ENCODE results near the gene CFAP46. TPM values are rescaled to one million over a fixed set of nuclear protein-coding genes. Genes with fewer than 3 reads are reported as not detected.

The CFAP46 gene
- total and polyA plus RNA-seq, 12 donors, result 0.15 to 5.5 (median 1.1) TPM; not detected in 3

DNA sequence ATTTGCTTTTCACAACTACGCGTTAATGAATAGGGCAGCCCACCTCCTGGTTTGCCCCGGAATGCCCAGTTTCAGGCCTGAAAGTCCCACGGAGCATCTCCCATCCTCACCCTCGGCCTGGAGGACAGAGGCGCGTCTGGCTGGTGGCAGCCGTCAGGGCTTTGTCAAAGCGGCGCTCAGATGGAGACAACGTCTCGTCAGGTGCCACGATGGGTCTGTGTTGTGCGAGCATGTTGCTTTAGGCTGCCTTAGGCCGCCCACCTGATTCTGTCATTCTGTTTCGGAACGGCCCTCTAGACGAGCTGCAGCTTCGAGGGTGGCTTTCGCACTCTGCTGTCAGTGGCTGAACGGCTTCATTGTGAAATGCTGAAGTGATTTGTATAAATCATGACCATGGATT, 39.4 kb upstream of the CFAP46 start:
- Histone ChIP-seq H3K4me3 (no peak overlapping the region), H3K27me3 (no peaks in the 10 kb centered on the region), H3K36me3 (replicated peaks in 1 of 2) (no peaks in the 10 kb centered on the region), H3K27ac (no peak overlapping the region), H3K9me3 (replicated peaks in 1 of 3) (no peaks in the 10 kb centered on the region), H3K4me1 (replicated peaks in 1 of 2) (no peaks in the 10 kb centered on the region)
- no peak for DNase-seq
- WGBS, 4 donors, result 82 to 88% (median 87%) methylated on average over 20 to 21 of the region's 21 CpGs
- no peak for TF ChIP-seq POLR2A (IDR thresholded peaks at IDR 0.05)
- intact Hi-C loops (cut with DNase I), result no loop called here

GRCh38 chr10:132981173-132981555, 38.8 kb upstream of the CFAP46 start:
- WGBS, 4 donors, result 53 to 79% (median 72%) methylated on average over 9 to 17 of the region's 17 CpGs
- H3K4me1 ChIP-seq (replicated peaks in 1 of 2), result no peaks in the 10 kb centered on the region
- no peak overlapping the region for H3K4me3 ChIP-seq
- H3K27me3 ChIP-seq, result no peaks in the 10 kb centered on the region
- no peaks in the 10 kb centered on the region for H3K9me3 ChIP-seq (replicated peaks in 1 of 3)
- DNase-seq, result no peak
- H3K27ac ChIP-seq, result no peak overlapping the region
- H3K36me3 ChIP-seq (replicated peaks in 1 of 2), result no peaks in the 10 kb centered on the region
- intact Hi-C loops (cut with DNase I), result no loop called here
- TF ChIP-seq, protein P1, sequence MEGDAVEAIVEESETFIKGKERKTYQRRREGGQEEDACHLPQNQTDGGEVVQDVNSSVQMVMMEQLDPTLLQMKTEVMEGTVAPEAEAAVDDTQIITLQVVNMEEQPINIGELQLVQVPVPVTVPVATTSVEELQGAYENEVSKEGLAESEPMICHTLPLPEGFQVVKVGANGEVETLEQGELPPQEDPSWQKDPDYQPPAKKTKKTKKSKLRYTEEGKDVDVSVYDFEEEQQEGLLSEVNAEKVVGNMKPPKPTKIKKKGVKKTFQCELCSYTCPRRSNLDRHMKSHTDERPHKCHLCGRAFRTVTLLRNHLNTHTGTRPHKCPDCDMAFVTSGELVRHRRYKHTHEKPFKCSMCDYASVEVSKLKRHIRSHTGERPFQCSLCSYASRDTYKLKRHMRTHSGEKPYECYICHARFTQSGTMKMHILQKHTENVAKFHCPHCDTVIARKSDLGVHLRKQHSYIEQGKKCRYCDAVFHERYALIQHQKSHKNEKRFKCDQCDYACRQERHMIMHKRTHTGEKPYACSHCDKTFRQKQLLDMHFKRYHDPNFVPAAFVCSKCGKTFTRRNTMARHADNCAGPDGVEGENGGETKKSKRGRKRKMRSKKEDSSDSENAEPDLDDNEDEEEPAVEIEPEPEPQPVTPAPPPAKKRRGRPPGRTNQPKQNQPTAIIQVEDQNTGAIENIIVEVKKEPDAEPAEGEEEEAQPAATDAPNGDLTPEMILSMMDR (IDR thresholded peaks at IDR 0.05), result no peak
- TF ChIP-seq POLR2A (IDR thresholded peaks at IDR 0.05), result no peak

DNA sequence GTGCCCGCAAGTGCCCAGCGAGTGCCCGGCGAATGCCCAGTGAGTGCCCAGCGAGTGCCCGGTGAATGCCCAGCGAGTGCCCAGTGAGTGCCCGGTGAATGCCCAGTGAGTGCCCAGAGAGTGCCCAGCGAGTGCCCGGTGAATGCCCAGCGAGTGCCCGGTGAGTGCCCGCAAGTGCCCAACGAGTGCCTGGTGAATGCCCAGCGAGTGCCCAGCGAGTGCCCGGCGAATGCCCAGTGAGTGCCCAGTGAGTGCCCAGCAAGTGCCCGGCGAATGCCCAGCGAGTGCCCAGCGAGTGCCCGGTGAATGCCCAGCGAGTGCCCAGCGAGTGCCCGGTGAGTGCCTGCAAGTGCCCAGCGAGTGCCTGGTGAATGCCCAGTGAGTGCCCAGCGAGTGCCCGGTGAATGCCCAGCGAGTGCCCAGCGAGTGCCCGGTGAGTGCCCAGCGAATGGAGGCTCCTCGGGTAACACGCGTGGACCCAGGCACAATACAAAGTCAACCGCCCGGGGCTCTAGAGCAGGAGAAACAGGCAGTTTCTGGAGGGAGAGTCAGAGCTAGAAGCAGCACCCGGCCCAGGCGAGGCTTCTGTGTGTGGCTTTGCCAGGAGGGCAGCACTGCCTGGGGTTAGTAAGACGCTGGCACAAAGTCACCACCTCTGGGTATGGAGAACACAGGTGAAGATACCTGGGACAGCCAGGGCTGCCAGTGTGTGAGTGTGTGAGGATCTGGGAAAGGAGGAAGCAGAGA, 38.2 kb upstream of the CFAP46 start:
- Histone ChIP-seq H3K9me3 (replicated peaks in 1 of 3) (no peaks in the 10 kb centered on the region), H3K4me1 (replicated peaks in 1 of 2) (no peaks in the 10 kb centered on the region), H3K27me3 (no peaks in the 10 kb centered on the region), H3K4me3 (no peak overlapping the region), H3K36me3 (replicated peaks in 1 of 2) (no peaks in the 10 kb centered on the region), H3K27ac (no peak overlapping the region)
- no peak for DNase-seq
- intact Hi-C loops (cut with DNase I), result no loop called here
- TF ChIP-seq POLR2A (IDR thresholded peaks at IDR 0.05), result no peak
- TF ChIP-seq, protein P1 (IDR thresholded peaks at IDR 0.05), result no peak
- 69 to 86% (median 82%) methylated on average over 12 to 41 of the region's 41 CpGs for WGBS, 4 donors

DNA sequence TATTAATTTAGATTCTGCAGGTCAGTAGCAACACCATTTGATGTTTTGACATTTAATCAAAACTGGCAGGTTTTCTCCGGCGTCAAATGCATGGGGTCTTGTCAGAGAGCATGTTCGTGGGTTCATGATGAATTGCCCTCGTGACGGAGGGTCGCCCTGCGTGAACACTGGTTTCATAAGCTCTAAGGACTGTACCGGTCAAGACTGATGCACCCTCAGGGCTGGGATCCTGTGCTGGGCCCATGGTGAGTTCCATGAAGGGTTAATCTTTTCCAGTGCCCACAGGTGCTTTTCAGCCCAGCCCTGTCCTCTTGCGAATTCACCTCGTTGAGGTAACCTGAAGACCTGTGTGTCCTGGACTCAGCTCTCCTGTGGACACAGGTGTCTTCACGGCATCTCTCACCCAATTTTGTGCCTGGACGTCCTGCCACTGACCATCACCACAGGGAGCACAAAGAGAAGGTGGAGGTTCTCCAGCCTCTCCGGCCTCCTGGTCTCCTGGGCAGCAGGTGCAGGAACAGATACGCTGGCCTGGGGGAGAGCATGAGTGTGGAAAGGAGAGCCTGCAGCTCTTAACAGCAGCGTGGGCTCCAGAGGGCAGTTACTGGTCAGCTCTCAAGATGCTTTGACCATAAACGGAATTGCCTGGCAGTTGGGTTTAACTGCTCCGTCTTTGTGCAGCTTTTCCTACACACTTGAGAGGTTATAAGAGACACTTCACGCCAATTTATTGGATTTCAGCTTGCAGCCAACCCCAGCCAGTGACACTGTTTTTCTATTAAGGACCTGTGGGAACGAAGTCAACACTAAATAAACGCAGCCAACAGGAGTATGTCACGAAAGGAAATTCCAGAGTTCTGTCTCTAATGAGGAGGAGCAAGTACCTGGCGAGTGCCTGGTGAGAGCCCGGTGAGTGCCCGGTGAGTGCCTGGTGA, 37.4 kb upstream of the CFAP46 start:
- 59 to 64% (median 62%) methylated on average over 24 of the region's 24 CpGs for WGBS, 4 donors
- Histone ChIP-seq H3K4me3 (no peak overlapping the region), H3K36me3 (replicated peaks in 1 of 2) (no peaks in the 10 kb centered on the region), H3K27me3 (no peaks in the 10 kb centered on the region), H3K27ac (no peak overlapping the region), H3K9me3 (replicated peaks in 1 of 3) (no peaks in the 10 kb centered on the region), H3K4me1 (replicated peaks in 1 of 2) (no peaks in the 10 kb centered on the region)
- intact Hi-C loops (cut with DNase I), result no loop called here
- TF ChIP-seq, protein P1 (IDR thresholded peaks at IDR 0.05), result no peak
- no peak for TF ChIP-seq POLR2A (IDR thresholded peaks at IDR 0.05)
- no peak for DNase-seq

All from adrenal gland (tissue), 12 donors.